MCF 10A (cell line): ENCODE measurements around the gene FRS3. TPM values are rescaled to one million over a fixed set of nuclear protein-coding genes. Genes with fewer than 3 reads are reported as not detected.

Experiments
- BruUV-seq: library from RNA; stranded (reverse); fragments of 400-500 nt; replicated peaks from 2 replicates; lab custom pipeline; 2021; lab: Mats Ljungman, UMichigan
- CTCF ChIA-PET: fragments of 300-600 bp; sonication (Branson Sonifier 250); formaldehyde crosslinking; extraction: SDS; loops from one replicate; lab custom pipeline; 2021; ENCODE audit warnings: antibody characterized with exemption, inconsistent platforms; lab: Yijun Ruan, JAX
- POLR2A ChIA-PET: fragments of 300-600, 350-650 bp; sonication (Branson Sonifier 250); formaldehyde crosslinking; extraction: SDS; loops from one replicate; lab custom pipeline; 2020; ENCODE audit warnings: antibody characterized with exemption, inconsistent platforms; lab: Yijun Ruan, JAX
- DNase-seq: peaks from one replicate; pipeline ENCODE4 v3.0.0-alpha.2; 2018; ENCODE audit not compliant: unreplicated experiment
- H3K27ac Mint-ChIP-seq: one replicate; pipeline ENCODE4 v1.8.0; 2022; ENCODE audit warnings: mild to moderate bottlenecking, low read depth, mixed read lengths; ENCODE audit not compliant: unreplicated experiment
- H3K27me3 Mint-ChIP-seq: one replicate; pipeline ENCODE4 v1.8.0; 2022; ENCODE audit warnings: mixed read lengths; ENCODE audit not compliant: insufficient read depth, unreplicated experiment
- H3K36me3 Mint-ChIP-seq: one replicate; pipeline ENCODE4 v1.8.0; 2022; ENCODE audit warnings: mild to moderate bottlenecking, moderate library complexity, mixed read lengths; ENCODE audit not compliant: insufficient read depth, unreplicated experiment
- H3K4me1 Mint-ChIP-seq: one replicate; pipeline ENCODE4 v1.8.0; 2022; ENCODE audit warnings: mixed read lengths; ENCODE audit not compliant: insufficient read depth, unreplicated experiment
- H3K4me3 Mint-ChIP-seq: one replicate; pipeline ENCODE4 v1.8.0; 2022; ENCODE audit warnings: mild to moderate bottlenecking, moderate library complexity, mixed read lengths; ENCODE audit not compliant: unreplicated experiment
- H3K9me3 Mint-ChIP-seq: one replicate; pipeline ENCODE4 v1.8.0; 2022; ENCODE audit warnings: mixed read lengths; ENCODE audit not compliant: unreplicated experiment
- intact Hi-C: fragments of 100-400 bp; cut with micrococcal nuclease; formaldehyde crosslinking; loops from 2 replicates; pipeline ENCODE4 v1.14.1; 2022
- total RNA-seq: library from RNA; stranded (reverse); gene quantifications from 2 replicates; pipeline ENCODE4 v1.2.3, GENCODE V29; 2022
- TF ChIP-seq, protein P1 (sequence below): fragments of 200-600 bp; IDR thresholded peaks from one replicate; pipeline ENCODE4 v1.8.0; 2022; ENCODE audit warnings: antibody characterized with exemption, mild to moderate bottlenecking; ENCODE audit not compliant: unreplicated experiment

Gene FRS3
- total RNA-seq, 1 experiment from 2014 or later, result 3.9 TPM

DNA sequence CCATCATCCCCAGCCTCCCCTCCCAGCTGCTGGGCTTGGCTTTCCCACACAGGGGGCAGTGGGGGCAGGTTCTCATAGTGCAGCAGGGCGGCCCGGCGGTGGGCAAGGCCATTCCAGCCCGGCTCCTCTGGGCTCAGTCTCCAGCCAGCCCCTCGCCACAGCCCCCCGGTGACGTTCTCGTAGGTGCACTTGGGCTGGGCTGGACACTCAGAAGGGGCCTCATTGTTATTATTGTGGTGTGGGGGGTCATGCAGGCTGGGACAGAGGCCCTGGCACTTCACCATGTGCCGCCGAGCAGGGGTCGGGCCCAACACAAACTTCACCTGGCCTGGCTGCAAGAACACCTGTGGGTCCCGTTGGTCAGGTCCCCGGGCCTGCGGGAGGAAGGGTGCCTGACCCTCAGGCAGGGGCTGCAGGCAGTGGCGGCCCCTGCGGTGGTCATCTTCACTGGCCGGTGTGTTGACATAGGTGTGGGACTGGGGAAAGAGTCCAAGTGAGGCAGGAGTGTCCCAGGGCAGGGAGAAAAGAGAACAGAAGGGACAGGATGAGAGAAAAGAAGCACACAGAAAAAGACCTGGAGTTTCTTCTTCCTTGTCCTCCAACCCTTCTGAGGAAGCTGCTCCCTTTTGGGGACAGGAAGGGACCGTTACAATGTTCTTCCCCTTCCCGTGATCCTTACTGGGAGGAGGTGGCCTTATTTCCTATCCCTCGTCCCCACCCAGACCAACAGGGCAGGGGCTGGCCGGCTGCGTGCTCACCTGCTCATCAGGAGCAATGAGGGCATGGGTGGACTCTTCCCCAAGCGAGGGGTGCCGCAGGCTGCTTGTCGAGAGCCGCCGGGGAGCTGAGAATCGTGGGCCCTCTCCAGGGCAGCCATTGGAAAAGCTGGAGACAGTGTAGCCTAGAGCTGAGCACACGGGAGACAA, 8.4 kb downstream of the FRS3 start:
- TF ChIP-seq, protein P1, sequence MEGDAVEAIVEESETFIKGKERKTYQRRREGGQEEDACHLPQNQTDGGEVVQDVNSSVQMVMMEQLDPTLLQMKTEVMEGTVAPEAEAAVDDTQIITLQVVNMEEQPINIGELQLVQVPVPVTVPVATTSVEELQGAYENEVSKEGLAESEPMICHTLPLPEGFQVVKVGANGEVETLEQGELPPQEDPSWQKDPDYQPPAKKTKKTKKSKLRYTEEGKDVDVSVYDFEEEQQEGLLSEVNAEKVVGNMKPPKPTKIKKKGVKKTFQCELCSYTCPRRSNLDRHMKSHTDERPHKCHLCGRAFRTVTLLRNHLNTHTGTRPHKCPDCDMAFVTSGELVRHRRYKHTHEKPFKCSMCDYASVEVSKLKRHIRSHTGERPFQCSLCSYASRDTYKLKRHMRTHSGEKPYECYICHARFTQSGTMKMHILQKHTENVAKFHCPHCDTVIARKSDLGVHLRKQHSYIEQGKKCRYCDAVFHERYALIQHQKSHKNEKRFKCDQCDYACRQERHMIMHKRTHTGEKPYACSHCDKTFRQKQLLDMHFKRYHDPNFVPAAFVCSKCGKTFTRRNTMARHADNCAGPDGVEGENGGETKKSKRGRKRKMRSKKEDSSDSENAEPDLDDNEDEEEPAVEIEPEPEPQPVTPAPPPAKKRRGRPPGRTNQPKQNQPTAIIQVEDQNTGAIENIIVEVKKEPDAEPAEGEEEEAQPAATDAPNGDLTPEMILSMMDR, result no peak
- Mint-ChIP-seq H3K4me1 (peaks cover 8% of the 10 kb centered on the region), H3K36me3 (peaks cover 25% of the 10 kb centered on the region), H3K27ac (no peak overlapping the region), H3K27me3 (no peaks in the 10 kb centered on the region), H3K4me3 (no peak overlapping the region), H3K9me3 (no peaks in the 10 kb centered on the region)
- POLR2A ChIA-PET, result no interaction called here
- DNase-seq, result no peak
- CTCF ChIA-PET, result interaction anchor here (0.5 kb wide), 1 partner anchor 168 kb away, joined by 5 read pairs; no protein-coding TSS in a partner anchor
- no TSS peak for BruUV-seq
- intact Hi-C loops, result no loop called here

DNA sequence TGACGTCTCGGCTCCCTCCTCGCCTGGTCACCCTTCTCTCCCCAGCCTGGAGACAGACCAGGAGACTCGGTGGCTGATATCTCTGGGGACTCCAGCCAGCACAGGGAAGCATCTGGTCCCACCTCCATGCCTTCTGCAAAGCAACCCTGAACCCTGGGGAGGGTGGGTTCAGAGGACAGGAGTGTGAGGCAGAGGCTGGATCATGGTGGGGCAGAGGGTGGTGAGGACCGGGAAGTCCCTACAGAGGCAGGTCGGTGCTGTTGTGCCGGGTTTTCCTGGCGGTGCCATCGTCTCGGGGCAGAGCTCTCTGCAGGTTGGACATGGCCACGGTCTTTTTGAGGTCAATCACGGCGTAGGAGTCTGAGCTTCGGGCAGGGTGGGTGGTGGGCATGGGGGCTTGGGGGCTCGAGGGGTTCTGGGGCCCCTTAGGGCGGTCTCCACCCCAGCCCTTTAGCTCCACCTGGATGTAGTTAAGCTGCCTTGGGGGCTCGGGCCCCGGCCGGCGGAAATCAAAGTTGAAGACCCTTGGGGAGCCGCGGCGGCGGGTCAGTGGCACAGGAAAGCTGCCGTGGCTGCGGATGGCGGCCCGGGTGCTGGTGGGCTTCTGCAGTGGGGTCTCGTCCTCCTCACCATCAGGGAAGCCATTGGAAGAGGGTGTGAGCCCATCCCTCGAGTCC, 9.2 kb downstream of the FRS3 start:
- peaks cover 13% of the 10 kb centered on the region for H3K4me1 Mint-ChIP-seq
- TF ChIP-seq, protein P1, result no peak
- DNase-seq, result no peak
- BruUV-seq, result no TSS peak
- H3K4me3 Mint-ChIP-seq, result no peak overlapping the region
- intact Hi-C loops, result no loop called here
- H3K9me3 Mint-ChIP-seq, result no peaks in the 10 kb centered on the region
- H3K27me3 Mint-ChIP-seq, result no peaks in the 10 kb centered on the region
- POLR2A ChIA-PET, result interaction anchor here (1.2 kb wide), 1 partner anchor 17 kb away, joined by 4 read pairs; the partner anchor contains the start of gene TOMM6
- CTCF ChIA-PET, result interaction anchor here (0.5 kb wide), 1 partner anchor 167 kb away, joined by 5 read pairs; no protein-coding TSS in a partner anchor
- H3K27ac Mint-ChIP-seq, result no peak overlapping the region
- H3K36me3 Mint-ChIP-seq, result peaks cover 24% of the 10 kb centered on the region

DNA sequence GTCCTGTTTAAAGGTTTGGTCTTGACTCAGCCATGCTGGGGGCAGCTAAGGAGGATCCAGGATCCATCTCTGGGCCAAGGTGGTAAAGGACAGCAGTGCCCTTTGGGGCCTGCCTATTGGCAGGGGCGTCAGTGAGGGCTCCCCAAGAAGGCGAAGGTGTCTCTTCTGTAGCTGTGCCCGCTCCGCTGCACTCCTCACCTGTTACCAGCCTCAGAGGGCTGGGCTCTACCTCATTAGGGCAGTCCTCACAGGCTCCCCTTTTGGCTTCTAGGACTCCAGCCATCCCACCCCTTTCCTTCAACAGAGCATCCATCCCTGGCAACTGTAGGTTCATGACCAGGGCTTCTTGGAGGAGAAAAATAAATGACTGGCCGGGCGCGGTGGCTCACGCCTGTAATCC, 10.3 kb downstream of the FRS3 start:
- no TSS peak for BruUV-seq
- no peaks in the 10 kb centered on the region for H3K9me3 Mint-ChIP-seq
- no peak overlapping the region for H3K27ac Mint-ChIP-seq
- peaks cover 13% of the 10 kb centered on the region for H3K4me1 Mint-ChIP-seq
- no peak for DNase-seq
- intact Hi-C loops, result no loop called here
- TF ChIP-seq, protein P1, result no peak
- ChIA-PET CTCF (interaction anchor here (0.6 to 1.3 kb wide), 5 partner anchors 18 to 167 kb away, joined by 3 to 5 read pairs (median 4); partner anchors contain the start of gene TOMM6), POLR2A (interaction anchor here (1.2 to 1.4 kb wide), 2 partner anchors 18 to 46 kb away, joined by 4 to 5 read pairs; partner anchors contain the start of gene TOMM6)
- H3K27me3 Mint-ChIP-seq, result no peaks in the 10 kb centered on the region
- peaks cover 21% of the 10 kb centered on the region for H3K36me3 Mint-ChIP-seq
- no peak overlapping the region for H3K4me3 Mint-ChIP-seq
